Measurements from ENCODE around the gene TMEM138. TPM values are rescaled to one million over a fixed set of nuclear protein-coding genes. Genes with fewer than 3 reads are reported as not detected.

Gene TMEM138
- total and polyA plus RNA-seq, 4 donors, result 13.5 to 39.6 (median 24.2) TPM

DNA sequence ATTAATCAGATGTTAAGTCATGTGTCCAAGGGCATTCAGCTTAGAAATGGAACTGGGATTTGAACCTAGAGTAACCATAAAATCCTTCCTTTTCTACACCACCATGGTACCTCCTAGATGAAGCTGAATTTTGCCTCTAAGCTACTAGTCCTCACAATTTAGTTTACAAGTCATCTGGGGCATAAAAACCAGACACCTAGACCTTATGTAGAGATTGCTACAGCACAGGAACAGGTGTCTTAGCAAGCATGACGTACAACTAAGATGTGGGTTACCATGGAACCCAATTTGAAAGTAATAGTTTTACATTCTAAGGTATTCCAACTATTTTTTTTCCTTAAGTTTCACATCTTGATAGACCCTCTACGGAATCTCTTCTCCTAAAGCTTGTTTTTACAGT is 39.4 kb downstream of the TMEM138 start:
- Histone ChIP-seq H3K36me3 (ENCODE audit: control insufficient read depth in 4 of 4, insufficient read depth in 3 of 4, low read depth in 1 of 4, low read length in 3 of 4) (peaks cover 13 to 63% (median 51%) of the 10 kb centered on the region in 4 donors), H3K9ac (ENCODE audit: low read depth in 1 of 2, low read length in 2 of 2) (no peak overlapping the region), H3K9me3 (ENCODE audit: control insufficient read depth in 4 of 4, low read length in 3 of 4) (no peaks in the 10 kb centered on the region), H3K4me3 (ENCODE audit: low read depth in 1 of 3, low read length in 3 of 3) (no peak overlapping the region), H3K27ac (ENCODE audit: low read depth in 1 of 2, low read length in 2 of 2) (no peak overlapping the region), H3K27me3 (ENCODE audit: control insufficient read depth in 4 of 4, insufficient read depth in 4 of 4, low read length in 3 of 4) (no peaks in the 10 kb centered on the region), H3K4me1 (ENCODE audit: control insufficient read depth in 4 of 4, insufficient read depth in 4 of 4, low read length in 3 of 4) (no peaks in the 10 kb centered on the region)
- 95% methylated on average over 2 of the region's 2 CpGs for WGBS
- no peak for DNase-seq (ENCODE audit: low spot score)
- no peak for TF ChIP-seq SP1 (IDR thresholded peaks at IDR 0.05)
- no peak for TF ChIP-seq JUND (IDR thresholded peaks at IDR 0.05)
- no peak for TF ChIP-seq GABPA (IDR thresholded peaks at IDR 0.05 in 1 of 2, conservative IDR thresholded peaks at IDR 0.05 in 1 of 2)
- no peak for TF ChIP-seq TAF1 (conservative IDR thresholded peaks at IDR 0.05)
- no peak for TF ChIP-seq HNF4A (conservative IDR thresholded peaks at IDR 0.05)
- no peak for TF ChIP-seq YY1 (IDR thresholded peaks at IDR 0.05)
- TF ChIP-seq, protein P1, sequence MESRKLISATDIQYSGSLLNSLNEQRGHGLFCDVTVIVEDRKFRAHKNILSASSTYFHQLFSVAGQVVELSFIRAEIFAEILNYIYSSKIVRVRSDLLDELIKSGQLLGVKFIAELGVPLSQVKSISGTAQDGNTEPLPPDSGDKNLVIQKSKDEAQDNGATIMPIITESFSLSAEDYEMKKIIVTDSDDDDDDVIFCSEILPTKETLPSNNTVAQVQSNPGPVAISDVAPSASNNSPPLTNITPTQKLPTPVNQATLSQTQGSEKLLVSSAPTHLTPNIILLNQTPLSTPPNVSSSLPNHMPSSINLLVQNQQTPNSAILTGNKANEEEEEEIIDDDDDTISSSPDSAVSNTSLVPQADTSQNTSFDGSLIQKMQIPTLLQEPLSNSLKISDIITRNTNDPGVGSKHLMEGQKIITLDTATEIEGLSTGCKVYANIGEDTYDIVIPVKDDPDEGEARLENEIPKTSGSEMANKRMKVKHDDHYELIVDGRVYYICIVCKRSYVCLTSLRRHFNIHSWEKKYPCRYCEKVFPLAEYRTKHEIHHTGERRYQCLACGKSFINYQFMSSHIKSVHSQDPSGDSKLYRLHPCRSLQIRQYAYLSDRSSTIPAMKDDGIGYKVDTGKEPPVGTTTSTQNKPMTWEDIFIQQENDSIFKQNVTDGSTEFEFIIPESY (IDR thresholded peaks at IDR 0.05), result no peak
- TF ChIP-seq, protein P2, sequence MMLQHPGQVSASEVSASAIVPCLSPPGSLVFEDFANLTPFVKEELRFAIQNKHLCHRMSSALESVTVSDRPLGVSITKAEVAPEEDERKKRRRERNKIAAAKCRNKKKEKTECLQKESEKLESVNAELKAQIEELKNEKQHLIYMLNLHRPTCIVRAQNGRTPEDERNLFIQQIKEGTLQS (IDR thresholded peaks at IDR 0.05), result no peak
- no peak for TF ChIP-seq FOXA2 (IDR thresholded peaks at IDR 0.05)
- no peak for TF ChIP-seq HNF4G (IDR thresholded peaks at IDR 0.05)

DNA sequence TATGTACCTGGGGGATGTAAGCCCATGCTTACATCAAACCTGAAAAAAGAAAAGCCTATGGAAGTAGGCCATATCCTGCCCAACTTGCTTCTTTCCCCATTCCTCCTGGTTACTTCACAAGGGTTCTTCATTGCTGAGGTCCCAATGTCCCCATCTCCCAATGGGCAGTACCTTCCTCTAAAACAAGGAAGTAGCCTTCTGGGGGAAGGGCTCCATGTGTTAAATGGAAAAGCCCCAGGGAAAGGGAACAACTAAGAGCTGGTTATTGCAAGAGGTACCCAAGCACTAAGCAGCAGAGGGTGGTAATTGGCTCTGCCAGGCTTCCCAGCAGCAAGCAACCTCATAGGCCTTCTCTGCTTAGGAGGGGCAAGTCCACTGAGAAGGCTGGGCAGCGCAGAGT is 41.5 kb downstream of the TMEM138 start:
- TF ChIP-seq, protein P3, sequence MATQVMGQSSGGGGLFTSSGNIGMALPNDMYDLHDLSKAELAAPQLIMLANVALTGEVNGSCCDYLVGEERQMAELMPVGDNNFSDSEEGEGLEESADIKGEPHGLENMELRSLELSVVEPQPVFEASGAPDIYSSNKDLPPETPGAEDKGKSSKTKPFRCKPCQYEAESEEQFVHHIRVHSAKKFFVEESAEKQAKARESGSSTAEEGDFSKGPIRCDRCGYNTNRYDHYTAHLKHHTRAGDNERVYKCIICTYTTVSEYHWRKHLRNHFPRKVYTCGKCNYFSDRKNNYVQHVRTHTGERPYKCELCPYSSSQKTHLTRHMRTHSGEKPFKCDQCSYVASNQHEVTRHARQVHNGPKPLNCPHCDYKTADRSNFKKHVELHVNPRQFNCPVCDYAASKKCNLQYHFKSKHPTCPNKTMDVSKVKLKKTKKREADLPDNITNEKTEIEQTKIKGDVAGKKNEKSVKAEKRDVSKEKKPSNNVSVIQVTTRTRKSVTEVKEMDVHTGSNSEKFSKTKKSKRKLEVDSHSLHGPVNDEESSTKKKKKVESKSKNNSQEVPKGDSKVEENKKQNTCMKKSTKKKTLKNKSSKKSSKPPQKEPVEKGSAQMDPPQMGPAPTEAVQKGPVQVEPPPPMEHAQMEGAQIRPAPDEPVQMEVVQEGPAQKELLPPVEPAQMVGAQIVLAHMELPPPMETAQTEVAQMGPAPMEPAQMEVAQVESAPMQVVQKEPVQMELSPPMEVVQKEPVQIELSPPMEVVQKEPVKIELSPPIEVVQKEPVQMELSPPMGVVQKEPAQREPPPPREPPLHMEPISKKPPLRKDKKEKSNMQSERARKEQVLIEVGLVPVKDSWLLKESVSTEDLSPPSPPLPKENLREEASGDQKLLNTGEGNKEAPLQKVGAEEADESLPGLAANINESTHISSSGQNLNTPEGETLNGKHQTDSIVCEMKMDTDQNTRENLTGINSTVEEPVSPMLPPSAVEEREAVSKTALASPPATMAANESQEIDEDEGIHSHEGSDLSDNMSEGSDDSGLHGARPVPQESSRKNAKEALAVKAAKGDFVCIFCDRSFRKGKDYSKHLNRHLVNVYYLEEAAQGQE (IDR thresholded peaks at IDR 0.05), result no peak
- TF ChIP-seq EGR1 (IDR thresholded peaks at IDR 0.05; ENCODE audit: low read depth in 2 of 2) (no peak), JUND (IDR thresholded peaks at IDR 0.05) (no peak), TAF1 (conservative IDR thresholded peaks at IDR 0.05) (no peak), GABPA (IDR thresholded peaks at IDR 0.05 in 1 of 2, conservative IDR thresholded peaks at IDR 0.05 in 1 of 2) (no peak), HNF4A (conservative IDR thresholded peaks at IDR 0.05) (no peak), YY1 (IDR thresholded peaks at IDR 0.05) (no peak), RAD21 (IDR thresholded peaks at IDR 0.05) (no peak), HNF4G (IDR thresholded peaks at IDR 0.05) (no peak), FOXA2 (IDR thresholded peaks at IDR 0.05) (no peak), NR2F2 (IDR thresholded peaks at IDR 0.05) (no peak), SP1 (IDR thresholded peaks at IDR 0.05) (no peak), FOXA1 (IDR thresholded peaks at IDR 0.05) (no peak)
- TF ChIP-seq, protein P4, sequence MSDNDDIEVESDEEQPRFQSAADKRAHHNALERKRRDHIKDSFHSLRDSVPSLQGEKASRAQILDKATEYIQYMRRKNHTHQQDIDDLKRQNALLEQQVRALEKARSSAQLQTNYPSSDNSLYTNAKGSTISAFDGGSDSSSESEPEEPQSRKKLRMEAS (IDR thresholded peaks at IDR 0.05), result no peak
- TF ChIP-seq, protein P2 (IDR thresholded peaks at IDR 0.05), result no peak
- TF ChIP-seq, protein P1 (IDR thresholded peaks at IDR 0.05), result no peak
- no peak overlapping the region for H3K4me3 ChIP-seq (ENCODE audit: low read depth in 1 of 3, low read length in 3 of 3)
- 98% methylated on average over 1 of the region's 1 CpG for WGBS
- no peaks in the 10 kb centered on the region for H3K4me1 ChIP-seq (ENCODE audit: control insufficient read depth in 4 of 4, insufficient read depth in 4 of 4, low read length in 3 of 4)
- no peak overlapping the region for H3K9ac ChIP-seq (ENCODE audit: low read depth in 1 of 2, low read length in 2 of 2)
- no peaks in the 10 kb centered on the region for H3K9me3 ChIP-seq (ENCODE audit: control insufficient read depth in 4 of 4, low read length in 3 of 4)
- no peak overlapping the region for H3K27ac ChIP-seq (ENCODE audit: low read depth in 1 of 2, low read length in 2 of 2)
- DNase-seq (ENCODE audit: low spot score), result no peak
- no peaks in the 10 kb centered on the region for H3K27me3 ChIP-seq (ENCODE audit: control insufficient read depth in 4 of 4, insufficient read depth in 4 of 4, low read length in 3 of 4)
- H3K36me3 ChIP-seq (ENCODE audit: control insufficient read depth in 4 of 4, insufficient read depth in 3 of 4, low read depth in 1 of 4, low read length in 3 of 4), result peaks cover 13 to 71% (median 54%) of the 10 kb centered on the region in 4 donors
